Measurements from ENCODE around the gene ICOSLG.
"Not testable (repeated sequence)": the region's sequence is repeated elsewhere in the genome, so short reads cannot be mapped to it uniquely, and the experiment has no call there.

The ICOSLG gene

GRCh38 chr21:44265734-44266270, 25.1 kb upstream of the ICOSLG start:
- in situ Hi-C loops (cut with HindIII; ENCODE audit: low sequenced_read_pairs): no loop called here

GRCh38 chr21:44263768-44264167, 23.0 kb upstream of the ICOSLG start:
- in situ Hi-C loops (cut with HindIII; ENCODE audit: low sequenced_read_pairs): no loop called here

DNA sequence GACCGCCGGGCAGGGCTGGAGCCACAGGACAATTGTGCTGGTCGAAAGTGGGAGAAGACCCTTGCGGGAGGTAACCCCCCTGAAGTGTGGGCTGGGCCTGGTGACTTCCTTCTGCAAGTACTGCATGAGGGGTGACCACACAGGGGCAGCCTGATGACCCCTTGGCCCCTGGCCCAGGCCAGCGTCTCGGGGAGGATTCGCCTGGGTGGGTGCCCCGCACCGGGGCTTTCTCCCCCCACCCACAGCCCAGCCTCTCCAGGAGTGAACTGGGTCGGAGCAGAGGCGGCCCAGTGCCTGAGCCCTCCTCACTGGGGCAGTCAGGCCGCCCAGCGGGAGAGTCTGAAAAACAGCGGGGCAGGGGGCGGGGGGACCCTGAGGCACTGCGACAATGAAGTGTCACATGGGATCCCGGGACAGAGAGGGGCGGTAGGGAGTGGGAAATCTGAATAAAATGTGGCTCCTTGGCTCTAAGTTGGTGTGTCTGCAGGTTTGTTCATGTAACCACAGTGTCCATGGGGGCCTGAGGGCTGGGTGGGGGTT, 22.5 kb upstream of the ICOSLG start:
- in situ Hi-C loops (cut with HindIII; ENCODE audit: low sequenced_read_pairs): no loop called here

DNA sequence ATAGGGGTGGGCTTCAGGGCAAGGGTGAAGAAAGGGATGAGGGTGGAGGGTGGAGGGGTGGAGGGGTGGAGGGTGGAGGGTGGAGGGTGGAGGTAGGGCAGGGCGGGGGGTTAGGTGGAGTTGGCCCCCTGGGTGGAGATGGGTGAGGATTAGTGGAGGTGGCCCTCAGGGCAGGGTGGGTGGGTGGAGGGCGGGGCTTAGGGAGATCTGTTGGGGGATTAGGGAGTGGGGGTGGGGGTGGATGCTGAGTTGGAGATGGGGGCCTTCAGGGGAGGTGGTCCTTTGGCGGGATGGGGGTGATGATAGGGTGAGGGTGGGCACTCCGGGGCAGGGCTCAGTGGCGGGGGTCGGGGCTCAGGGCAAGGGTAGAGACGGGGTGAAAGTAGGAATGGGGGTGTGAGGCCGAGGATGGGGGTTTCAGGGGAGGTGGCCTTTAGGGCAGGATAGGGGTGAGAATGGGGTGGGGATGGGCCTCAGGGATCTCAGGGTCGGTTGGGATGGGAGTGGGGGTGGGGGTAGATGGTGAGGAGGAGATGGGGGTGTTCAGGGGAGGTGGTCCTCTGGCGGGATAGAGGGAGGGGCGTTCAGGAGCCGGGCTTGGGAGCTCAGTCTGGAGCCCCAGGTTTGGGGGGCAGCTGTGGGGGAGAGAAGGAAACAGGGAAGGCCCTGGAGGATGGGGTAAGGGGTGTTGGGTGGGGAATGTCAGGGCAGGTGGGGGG, 21.8 kb upstream of the ICOSLG start:
- in situ Hi-C loops (cut with HindIII; ENCODE audit: low sequenced_read_pairs): no loop called here

GRCh38 chr21:44261675-44262295, 21.0 kb upstream of the ICOSLG start, which contains the start of gene DNMT3L:
TSS of gene DNMT3L (minus strand) at chr21:44261897. CDS start at chr21:44261259, 638 bp downstream.
- in situ Hi-C loops (cut with HindIII; ENCODE audit: low sequenced_read_pairs): no loop called here

- in situ Hi-C loops (cut with HindIII; ENCODE audit: low sequenced_read_pairs): no loop called here
Observed at GRCh38 chr21:44260791-44261631, 20.3 kb upstream of the ICOSLG start.

DNA sequence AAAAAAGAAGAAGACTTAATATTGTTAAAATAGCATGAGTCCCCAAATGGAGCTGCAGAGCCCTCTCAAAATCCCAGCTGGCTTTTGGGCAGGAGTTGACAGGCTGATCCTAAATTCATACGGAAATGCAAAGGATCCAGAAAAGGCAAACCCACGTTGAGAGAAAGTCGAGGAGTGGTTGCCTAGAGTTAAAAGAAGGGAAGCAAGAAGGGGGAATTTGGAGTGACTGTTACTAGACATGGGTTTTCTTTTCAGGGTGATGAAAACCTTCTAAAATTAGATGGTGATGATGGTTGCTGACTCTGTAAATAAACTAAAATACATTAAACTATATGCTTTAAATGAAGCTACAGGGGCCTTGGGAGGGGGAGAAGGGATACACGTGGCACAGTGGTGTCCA, 19.3 kb upstream of the ICOSLG start:
- in situ Hi-C loops (cut with HindIII; ENCODE audit: low sequenced_read_pairs): no loop called here

DNA sequence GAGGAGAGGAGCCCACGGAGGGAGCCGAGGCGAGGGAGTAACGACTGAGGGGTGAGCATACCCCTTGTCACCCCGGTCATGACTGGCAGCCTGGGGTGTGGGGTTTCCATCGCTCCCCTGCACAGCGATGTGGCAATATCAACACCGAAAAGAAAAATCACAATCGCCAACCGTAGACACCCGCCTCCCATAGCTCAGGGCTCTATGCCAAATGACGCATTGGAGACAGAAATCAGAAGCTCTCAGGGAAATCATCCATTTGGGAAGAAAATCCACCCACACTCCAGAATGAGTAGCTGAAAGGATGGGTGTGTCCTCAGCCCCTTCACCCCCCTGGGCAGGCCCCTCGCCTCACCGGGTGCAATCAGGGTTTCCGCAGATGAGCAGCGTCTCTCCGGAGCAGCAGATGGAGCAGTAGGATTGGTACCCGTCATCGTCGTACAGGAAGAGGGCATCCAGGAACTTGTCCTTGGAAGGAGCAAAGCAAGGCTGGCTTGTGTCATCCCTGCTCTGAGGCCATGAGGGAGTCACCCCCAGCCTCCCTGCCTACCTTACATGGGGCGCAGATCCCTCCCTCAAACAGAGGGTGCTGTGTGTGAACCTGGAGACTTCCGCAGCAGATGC, 18.5 kb upstream of the ICOSLG start:
- in situ Hi-C loops (cut with HindIII; ENCODE audit: low sequenced_read_pairs): no loop called here

- in situ Hi-C loops (cut with HindIII; ENCODE audit: low sequenced_read_pairs): no loop called here
Observed at GRCh38 chr21:44258056-44258725, 17.4 kb upstream of the ICOSLG start.

GRCh38 chr21:44255511-44255981, 14.8 kb upstream of the ICOSLG start:
- in situ Hi-C loops (cut with HindIII; ENCODE audit: low sequenced_read_pairs): no loop called here

DNA sequence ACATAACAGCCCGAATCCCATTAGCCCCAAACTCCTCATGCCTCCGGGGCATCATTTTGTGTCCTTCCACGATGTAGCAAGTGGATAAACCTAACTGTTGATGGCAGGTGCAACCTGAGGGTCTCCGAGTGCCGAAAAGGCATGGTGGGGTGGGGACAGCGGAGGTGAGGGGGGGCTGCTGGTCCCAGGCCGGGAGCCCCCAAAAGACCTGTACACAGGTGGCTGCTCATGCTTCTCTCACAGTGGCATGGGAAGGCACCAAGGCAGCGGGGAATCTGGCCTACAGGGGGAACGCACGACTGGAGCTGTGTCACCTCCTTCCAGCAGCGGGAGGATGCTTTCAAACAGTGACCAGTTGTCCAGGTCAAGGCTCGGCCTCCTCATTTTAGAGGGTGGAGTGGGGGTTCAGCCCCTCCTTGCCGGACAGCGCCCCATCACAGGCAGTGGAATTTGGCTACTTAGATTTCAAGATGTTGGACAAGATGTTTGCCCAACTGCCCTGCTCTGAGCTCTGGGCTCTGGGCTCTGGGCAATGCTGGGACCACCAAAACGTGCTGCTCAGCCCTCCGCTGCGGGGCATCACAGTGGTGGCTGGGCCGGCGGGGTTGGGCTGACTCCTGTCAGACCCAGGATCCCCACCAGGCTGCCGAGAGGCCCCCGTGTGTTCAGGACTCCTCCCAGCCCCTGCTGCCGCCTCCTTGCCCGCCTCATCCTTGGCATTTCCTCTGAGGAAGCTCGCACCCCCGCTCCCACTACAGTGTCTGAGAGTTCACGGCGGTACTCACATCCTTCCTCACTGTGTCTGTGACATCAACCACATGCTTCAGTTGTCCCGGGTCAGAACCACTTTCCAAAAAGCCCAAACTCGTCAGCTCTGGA, 13.3 kb upstream of the ICOSLG start:
- in situ Hi-C loops (cut with HindIII; ENCODE audit: low sequenced_read_pairs): no loop called here

- in situ Hi-C loops (cut with HindIII; ENCODE audit: low sequenced_read_pairs): not testable (repeated sequence)
Observed at GRCh38 chr21:44249204-44250037, 8.7 kb upstream of the ICOSLG start.

- in situ Hi-C loops (cut with HindIII; ENCODE audit: low sequenced_read_pairs): not testable (repeated sequence)
Observed at GRCh38 chr21:44247904-44248303, 7.2 kb upstream of the ICOSLG start.

DNA sequence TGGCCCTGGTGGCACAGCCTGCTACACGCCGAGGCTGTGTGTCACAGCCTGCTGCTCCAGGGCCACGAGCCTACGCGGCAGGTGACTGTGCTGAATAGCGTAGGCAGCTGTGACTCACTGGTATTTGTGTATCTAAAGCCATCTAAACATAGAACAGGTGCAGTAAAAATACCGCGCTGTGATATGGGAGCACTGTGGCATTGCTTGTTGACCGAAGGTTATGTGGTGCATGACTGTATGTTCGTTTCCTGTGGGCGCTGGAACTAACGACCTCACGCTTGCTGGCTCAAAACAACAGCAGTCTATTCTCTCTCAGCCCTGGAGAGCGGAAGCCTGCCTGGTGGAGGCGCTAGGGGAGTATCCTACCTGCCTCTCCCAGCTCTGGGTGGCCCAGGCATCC, 3.2 kb upstream of the ICOSLG start:
- in situ Hi-C loops (cut with HindIII; ENCODE audit: low sequenced_read_pairs): not testable (repeated sequence)

DNA sequence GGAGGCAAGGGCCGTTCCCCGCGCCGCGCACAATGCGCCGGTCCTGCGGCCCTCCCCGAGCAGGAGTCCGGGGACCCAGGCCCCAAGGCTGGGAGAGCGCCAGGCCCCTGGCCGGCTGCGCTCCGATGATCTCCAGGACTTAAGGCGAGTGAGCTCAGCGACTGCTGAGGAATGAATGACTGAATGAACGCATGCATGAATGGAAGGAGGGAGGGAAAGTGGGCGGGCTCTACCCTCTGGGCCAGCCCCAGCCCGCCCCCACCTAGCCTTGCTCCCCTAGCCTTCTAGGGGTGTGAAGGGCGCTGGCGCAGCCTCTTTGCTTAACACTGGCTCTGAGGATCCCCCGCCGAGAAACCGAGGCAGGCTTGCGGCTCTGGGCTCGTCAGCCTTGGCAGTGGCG, 538 bp upstream of the ICOSLG start:
- in situ Hi-C loops (cut with HindIII; ENCODE audit: low sequenced_read_pairs): not testable (repeated sequence)

DNA sequence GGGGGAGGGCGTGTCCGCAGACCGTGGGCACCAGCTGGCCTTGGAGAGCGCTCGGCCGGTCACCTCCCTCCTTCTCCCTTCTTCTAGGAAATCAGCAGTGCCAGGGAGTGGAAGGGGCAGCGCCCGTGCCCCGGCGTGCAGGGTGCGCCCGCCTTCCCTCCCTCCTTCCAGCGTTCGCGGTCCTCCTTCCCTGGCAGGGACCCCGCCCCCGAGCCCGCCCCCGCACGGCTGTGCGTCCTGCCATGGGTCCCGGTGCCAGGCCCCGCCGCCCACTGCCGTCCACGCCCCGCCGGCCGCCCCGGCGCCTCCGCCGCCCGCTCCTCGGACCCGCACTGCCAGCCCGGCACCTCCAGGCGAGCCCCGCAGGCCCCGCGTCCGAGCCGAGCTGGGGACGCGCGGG, 390 bp downstream of the ICOSLG start:
- in situ Hi-C loops (cut with HindIII; ENCODE audit: low sequenced_read_pairs): not testable (repeated sequence)

- in situ Hi-C loops (cut with HindIII; ENCODE audit: low sequenced_read_pairs): not testable (repeated sequence)
Observed at GRCh38 chr21:44229561-44229960, 11.2 kb downstream of the ICOSLG start.

GRCh38 chr21:44228109-44228508, 12.6 kb downstream of the ICOSLG start:
- in situ Hi-C loops (cut with HindIII; ENCODE audit: low sequenced_read_pairs): not testable (repeated sequence)
